HEK293T (cell line): ENCODE measurements around the gene OR8S1.
"Not testable (repeated sequence)": the region's sequence is repeated elsewhere in the genome, so short reads cannot be mapped to it uniquely, and the experiment has no call there.

Experiments used
- ARNT ChIP-seq: fragments of 450-650 bp; IDR thresholded peaks from 2 replicates; pipeline ENCODE4 v1.6.1; 2017; ENCODE audit warnings: mild to moderate bottlenecking
- BHLHE40 ChIP-seq: fragments of 450-650 bp; IDR thresholded peaks from 2 replicates; pipeline ENCODE4 v1.6.1; 2016; ENCODE audit warnings: mild to moderate bottlenecking, moderate library complexity, borderline replicate concordance
- CTBP1 ChIP-seq: fragments of 450-650 bp; IDR thresholded peaks from 2 replicates; pipeline ENCODE4 v1.6.1; 2016; ENCODE audit warnings: borderline replicate concordance
- ELF4 ChIP-seq: fragments of 450-650 bp; IDR thresholded peaks from 2 replicates; pipeline ENCODE4 v1.6.1; 2017; ENCODE audit warnings: antibody characterized with exemption
- FOXA1 ChIP-seq: fragments of 450-650 bp; IDR thresholded peaks from 2 replicates; pipeline ENCODE4 v1.6.1; 2016; ENCODE audit warnings: mild to moderate bottlenecking
- FOXK2 ChIP-seq: fragments of 450-650 bp; IDR thresholded peaks from 2 replicates; pipeline ENCODE4 v1.6.1; 2016; ENCODE audit warnings: mild to moderate bottlenecking
- FOXM1 ChIP-seq: fragments of 450-650 bp; IDR thresholded peaks from 2 replicates; pipeline ENCODE4 v1.6.1; 2017; ENCODE audit warnings: mild to moderate bottlenecking, borderline replicate concordance
- HDGF ChIP-seq: fragments of 450-650 bp; IDR thresholded peaks from 2 replicates; pipeline ENCODE4 v1.6.1; 2017; ENCODE audit warnings: antibody characterized with exemption, borderline replicate concordance
- LEF1 ChIP-seq: fragments of 450-650 bp; IDR thresholded peaks from 2 replicates; pipeline ENCODE4 v1.6.1; 2017; ENCODE audit warnings: mild to moderate bottlenecking, borderline replicate concordance
- NFRKB ChIP-seq: fragments of 450-650 bp; IDR thresholded peaks from 2 replicates; pipeline ENCODE4 v1.6.1; 2016; ENCODE audit warnings: mild to moderate bottlenecking, moderate library complexity
- SP1 ChIP-seq: fragments of 450-650 bp; IDR thresholded peaks from 2 replicates; pipeline ENCODE4 v1.6.1; 2017
- SUZ12 ChIP-seq: fragments of 450-650 bp; IDR thresholded peaks from 2 replicates; pipeline ENCODE4 v1.6.1; 2016; ENCODE audit warnings: mild to moderate bottlenecking
- TARDBP ChIP-seq: fragments of 450-650 bp; IDR thresholded peaks from 2 replicates; pipeline ENCODE4 v1.6.1; 2016

DNA sequence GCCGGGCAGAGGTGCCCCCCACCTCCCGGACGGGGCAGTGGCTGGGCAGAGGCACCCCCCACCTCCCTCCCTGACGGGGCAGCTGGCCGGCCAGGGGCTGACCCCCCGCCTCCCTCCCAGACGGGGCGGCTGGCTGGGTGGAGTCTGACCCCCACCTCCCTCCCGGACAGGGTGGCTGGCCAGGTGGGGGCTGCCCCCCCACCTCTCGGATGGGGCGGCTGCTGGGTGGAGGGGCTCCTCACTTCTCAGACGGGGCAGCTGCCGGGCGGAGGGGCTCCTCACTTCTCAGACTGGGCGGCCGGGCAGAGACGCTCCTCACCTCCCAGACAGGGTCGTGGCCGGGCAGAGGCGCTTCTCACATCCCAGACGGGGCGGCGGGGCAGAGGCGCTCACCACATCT is 5.1 kb upstream of the OR8S1 start:
- TF ChIP-seq HDGF, SUZ12, LEF1, ELF4, ARNT, NFRKB, SP1, BHLHE40, FOXM1, FOXA1, TARDBP, FOXK2, CTBP1: not testable (repeated sequence)
